HG03103 (cell line): ENCODE measurements around the gene CCDC107.
"Not testable (repeated sequence)": the region's sequence is repeated elsewhere in the genome, so short reads cannot be mapped to it uniquely, and the experiment has no call there.

Experiments
- ATAC-seq: cut with Tn5 transposase; IDR thresholded peaks from one replicate; pipeline ENCODE4 v1.9.1; 2021; ENCODE audit warnings: low read depth; ENCODE audit not compliant: unreplicated experiment

The CCDC107 gene

GRCh38 chr9:35636877-35637246 is 21.2 kb upstream of the CCDC107 start:
- not testable (repeated sequence) for ATAC-seq

- not testable (repeated sequence) for ATAC-seq
Measured at GRCh38 chr9:35637427-35637955, 20.6 kb upstream of the CCDC107 start.

- not testable (repeated sequence) for ATAC-seq
Measured at GRCh38 chr9:35638751-35639150, 19.3 kb upstream of the CCDC107 start.

- not testable (repeated sequence) for ATAC-seq
Measured at GRCh38 chr9:35639225-35639624, 18.9 kb upstream of the CCDC107 start.

- no peak for ATAC-seq
Measured at GRCh38 chr9:35639631-35640030, 18.5 kb upstream of the CCDC107 start.

GRCh38 chr9:35640431-35640830 is 17.7 kb upstream of the CCDC107 start:
- not testable (repeated sequence) for ATAC-seq

- not testable (repeated sequence) for ATAC-seq
Measured at GRCh38 chr9:35641478-35641877, 16.6 kb upstream of the CCDC107 start.

- no peak for ATAC-seq
Measured at GRCh38 chr9:35643046-35643445, 15.0 kb upstream of the CCDC107 start.

- ATAC-seq: not testable (repeated sequence)
Measured at GRCh38 chr9:35645736-35646135, 12.4 kb upstream of the CCDC107 start.

GRCh38 chr9:35646153-35646532 is 11.9 kb upstream of the CCDC107 start:
- ATAC-seq: no peak

- peak; percentile 65 for ATAC-seq
Measured at GRCh38 chr9:35646533-35647265, 11.4 kb upstream of the CCDC107 start.

GRCh38 chr9:35649431-35650340 is 8.4 kb upstream of the CCDC107 start:
- no peak for ATAC-seq

- no peak for ATAC-seq
Measured at GRCh38 chr9:35650341-35651158, 7.5 kb upstream of the CCDC107 start, which contains the start of gene SIT1. Gene SIT1 (minus strand): TSS chr9:35650931. CDS start chr9:35650853, 78 bp downstream.

- ATAC-seq: no peak
Measured at GRCh38 chr9:35651956-35652828, 5.9 kb upstream of the CCDC107 start.

- ATAC-seq: no peak
Measured at GRCh38 chr9:35652829-35653209, 5.3 kb upstream of the CCDC107 start.

GRCh38 chr9:35653611-35654010 is 4.5 kb upstream of the CCDC107 start:
- ATAC-seq: no peak

GRCh38 chr9:35656348-35656747 is 1.7 kb upstream of the CCDC107 start:
- ATAC-seq: no peak

- ATAC-seq: no peak
Measured at GRCh38 chr9:35656831-35657545, 1.1 kb upstream of the CCDC107 start.
